ENCODE data around the gene ARHGAP25. TPM values are rescaled to one million over a fixed set of nuclear protein-coding genes. Genes with fewer than 3 reads are reported as not detected.

ARHGAP25 gene
- total and polyA plus RNA-seq, 2 donors (not counting 3 experiments of a cell fraction or from before 2014, with no cell fraction given) = 0.50 to 2.0 TPM

DNA sequence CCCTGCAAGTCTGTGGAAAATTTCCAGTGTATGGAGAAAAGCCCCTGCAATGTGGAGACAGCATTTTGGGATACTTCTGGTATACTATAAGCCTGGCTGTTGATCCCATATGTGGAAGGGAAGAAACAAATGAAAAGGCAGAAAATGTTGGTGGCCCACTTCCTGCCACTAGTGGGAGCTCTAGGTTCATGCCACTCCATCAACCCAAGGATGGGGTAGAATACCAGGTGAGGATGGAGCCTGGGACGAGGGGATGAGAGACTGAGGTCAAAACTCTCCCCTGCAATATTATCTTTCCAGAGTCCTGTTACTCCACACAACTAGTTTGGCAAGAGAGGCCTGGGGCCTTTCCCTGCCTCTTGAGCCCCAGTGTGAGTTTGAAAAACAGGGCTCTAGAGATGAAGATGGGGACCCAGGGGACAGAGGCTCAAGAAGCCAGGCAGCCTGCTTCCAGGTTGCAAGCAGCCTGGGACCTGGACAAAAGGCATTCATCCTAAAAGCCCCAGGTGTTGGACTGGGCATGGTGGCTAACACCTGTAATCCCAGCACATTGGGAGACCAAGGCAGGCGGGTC, 104.7 kb downstream of the ARHGAP25 start:
- no peak overlapping the region for H3K4me3 ChIP-seq (replicated peaks in 1 of 3; ENCODE audit: insufficient read depth in 1 of 3, low read depth in 1 of 3, low read length in 3 of 3)
- H3K79me2 ChIP-seq (ENCODE audit: control insufficient read depth, insufficient read depth, low read length) = no peaks in the 10 kb centered on the region
- CTCF ChIA-PET = interaction anchor here (0.6 to 4.3 kb wide), 26 partner anchors 9 to 376 kb away, joined by 3 to 52 read pairs (median 4); no protein-coding TSS in a partner anchor
- no peaks in the 10 kb centered on the region for H3K27me3 ChIP-seq (ENCODE audit: control insufficient read depth in 2 of 2, insufficient read depth in 2 of 2, low read length in 2 of 2)
- no peak overlapping the region for H2AFZ ChIP-seq (ENCODE audit: low read depth, low read length)
- no peak overlapping the region for H3K27ac ChIP-seq (ENCODE audit: insufficient read depth, low read depth, low read length)
- no peaks in the 10 kb centered on the region for H3K36me3 ChIP-seq (ENCODE audit: control insufficient read depth in 2 of 2, extremely low read depth in 1 of 2, insufficient read depth in 2 of 2, low read length in 2 of 2)
- no peaks in the 10 kb centered on the region for H3K9me3 ChIP-seq (replicated peaks; ENCODE audit: control insufficient read depth, insufficient read depth, low read length)
- dilution Hi-C loops (cut with MboI; ENCODE audit: extremely low pct_ligation_motif_present, low sequenced_read_pairs) (no loop called here), intact Hi-C loops (cut with micrococcal nuclease) (loop anchor here (1.0 kb wide), 2 partner anchors 70 to 86 kb away; no protein-coding TSS in a partner anchor)
- H4K20me1 ChIP-seq (replicated peaks; ENCODE audit: control insufficient read depth, extremely low read depth, insufficient read depth, low read length) = no peaks in the 10 kb centered on the region
- TF ChIP-seq, protein P1, sequence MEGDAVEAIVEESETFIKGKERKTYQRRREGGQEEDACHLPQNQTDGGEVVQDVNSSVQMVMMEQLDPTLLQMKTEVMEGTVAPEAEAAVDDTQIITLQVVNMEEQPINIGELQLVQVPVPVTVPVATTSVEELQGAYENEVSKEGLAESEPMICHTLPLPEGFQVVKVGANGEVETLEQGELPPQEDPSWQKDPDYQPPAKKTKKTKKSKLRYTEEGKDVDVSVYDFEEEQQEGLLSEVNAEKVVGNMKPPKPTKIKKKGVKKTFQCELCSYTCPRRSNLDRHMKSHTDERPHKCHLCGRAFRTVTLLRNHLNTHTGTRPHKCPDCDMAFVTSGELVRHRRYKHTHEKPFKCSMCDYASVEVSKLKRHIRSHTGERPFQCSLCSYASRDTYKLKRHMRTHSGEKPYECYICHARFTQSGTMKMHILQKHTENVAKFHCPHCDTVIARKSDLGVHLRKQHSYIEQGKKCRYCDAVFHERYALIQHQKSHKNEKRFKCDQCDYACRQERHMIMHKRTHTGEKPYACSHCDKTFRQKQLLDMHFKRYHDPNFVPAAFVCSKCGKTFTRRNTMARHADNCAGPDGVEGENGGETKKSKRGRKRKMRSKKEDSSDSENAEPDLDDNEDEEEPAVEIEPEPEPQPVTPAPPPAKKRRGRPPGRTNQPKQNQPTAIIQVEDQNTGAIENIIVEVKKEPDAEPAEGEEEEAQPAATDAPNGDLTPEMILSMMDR (IDR thresholded peaks at IDR 0.05; ENCODE audit: extremely low read depth in 1 of 2, insufficient read depth in 1 of 2, low read depth in 1 of 2, low read length in 2 of 2) = peak; percentile 57 to 67
- TF ChIP-seq MYC (IDR thresholded peaks at IDR 0.05; ENCODE audit: low read depth, low read length) = no peak
- POLR2A ChIA-PET = no interaction called here
- no TSS peak for BruUV-seq (replicated peaks)
- DNase-seq (ENCODE audit: low read depth, low spot score) (no peak), FAIRE-seq (peak; percentile 31)
- H3K9ac ChIP-seq (replicated peaks; ENCODE audit: extremely low read depth, insufficient read depth, low read length) = no peak overlapping the region
- no peak overlapping the region for H3K4me2 ChIP-seq (ENCODE audit: insufficient read depth, low read length)
- no peaks in the 10 kb centered on the region for H3K9me1 ChIP-seq (replicated peaks; ENCODE audit: control insufficient read depth, extremely low read depth, insufficient read depth, low read length)
- H3K4me1 ChIP-seq (ENCODE audit: control insufficient read depth, extremely low read depth, insufficient read depth, low read length) = no peaks in the 10 kb centered on the region

DNA sequence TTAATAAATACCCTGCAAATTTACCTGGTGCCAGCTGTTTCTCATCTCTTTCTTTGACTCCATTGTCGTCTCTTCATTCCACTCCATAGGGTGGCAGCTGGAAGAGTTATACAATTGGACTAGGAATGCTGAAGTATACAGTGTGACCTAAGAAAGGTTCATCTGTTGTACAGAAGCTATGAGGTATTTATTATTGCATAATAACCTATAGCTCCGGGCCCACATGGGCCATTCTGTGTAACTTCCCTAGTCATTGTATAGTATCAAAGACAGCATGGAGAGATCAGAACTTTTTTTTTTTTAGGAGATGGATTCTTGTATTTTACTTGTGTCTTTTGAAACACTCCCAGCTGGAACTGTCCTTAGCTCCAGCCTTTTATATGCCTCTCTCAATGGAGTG, 110.4 kb downstream of the ARHGAP25 start:
- Histone ChIP-seq H3K4me3 (replicated peaks in 1 of 3; ENCODE audit: insufficient read depth in 1 of 3, low read depth in 1 of 3, low read length in 3 of 3) (no peak overlapping the region), H3K27me3 (ENCODE audit: control insufficient read depth in 2 of 2, insufficient read depth in 2 of 2, low read length in 2 of 2) (no peaks in the 10 kb centered on the region), H4K20me1 (replicated peaks; ENCODE audit: control insufficient read depth, extremely low read depth, insufficient read depth, low read length) (no peaks in the 10 kb centered on the region), H3K27ac (ENCODE audit: insufficient read depth, low read depth, low read length) (no peak overlapping the region), H3K9me3 (replicated peaks; ENCODE audit: control insufficient read depth, insufficient read depth, low read length) (no peaks in the 10 kb centered on the region), H2AFZ (ENCODE audit: low read depth, low read length) (no peak overlapping the region), H3K9ac (replicated peaks; ENCODE audit: extremely low read depth, insufficient read depth, low read length) (no peak overlapping the region), H3K9me1 (replicated peaks; ENCODE audit: control insufficient read depth, extremely low read depth, insufficient read depth, low read length) (no peaks in the 10 kb centered on the region), H3K36me3 (ENCODE audit: control insufficient read depth in 2 of 2, extremely low read depth in 1 of 2, insufficient read depth in 2 of 2, low read length in 2 of 2) (no peaks in the 10 kb centered on the region), H3K4me1 (ENCODE audit: control insufficient read depth, extremely low read depth, insufficient read depth, low read length) (peaks cover 10% of the 10 kb centered on the region), H3K4me2 (ENCODE audit: insufficient read depth, low read length) (no peak overlapping the region), H3K79me2 (ENCODE audit: control insufficient read depth, insufficient read depth, low read length) (no peaks in the 10 kb centered on the region)
- ChIA-PET POLR2A (no interaction called here), CTCF (interaction anchor here (1.0 to 2.7 kb wide), 6 partner anchors 9 to 93 kb away, joined by 4 to 10 read pairs (median 5); no protein-coding TSS in a partner anchor)
- no peak for DNase-seq (ENCODE audit: low read depth, low spot score)
- TF ChIP-seq, protein P2, sequence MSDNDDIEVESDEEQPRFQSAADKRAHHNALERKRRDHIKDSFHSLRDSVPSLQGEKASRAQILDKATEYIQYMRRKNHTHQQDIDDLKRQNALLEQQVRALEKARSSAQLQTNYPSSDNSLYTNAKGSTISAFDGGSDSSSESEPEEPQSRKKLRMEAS (IDR thresholded peaks at IDR 0.05; ENCODE audit: insufficient read depth, insufficient read length) = no peak
- TF ChIP-seq EZH2 (IDR thresholded peaks at IDR 0.05; ENCODE audit: borderline replicate concordance, low read depth, low read length, severe bottlenecking) = no peak
- no peak for TF ChIP-seq GATA2 (IDR thresholded peaks at IDR 0.05; ENCODE audit: insufficient read depth, insufficient read length, low read depth, low read length)
- no peak for TF ChIP-seq MYC (IDR thresholded peaks at IDR 0.05; ENCODE audit: low read depth, low read length)
- TF ChIP-seq, protein P1 (IDR thresholded peaks at IDR 0.05; ENCODE audit: extremely low read depth in 1 of 2, insufficient read depth in 1 of 2, low read depth in 1 of 2, low read length in 2 of 2) = no peak
- no peak for TF ChIP-seq FOS (IDR thresholded peaks at IDR 0.05; ENCODE audit: borderline replicate concordance, insufficient read depth, low read length)
- intact Hi-C loops (cut with micrococcal nuclease) (no loop called here), dilution Hi-C loops (cut with MboI; ENCODE audit: extremely low pct_ligation_motif_present, low sequenced_read_pairs) (no loop called here)
- BruUV-seq (replicated peaks) = no TSS peak
- no peak for FAIRE-seq

All from endothelial cell of umbilical vein (primary cell).